K562 (cell line): Measurements from ENCODE around the gene SUCO. TPM values are rescaled to one million over a fixed set of nuclear protein-coding genes. Genes with fewer than 3 reads are reported as not detected.

Experiments
- ASH1L ChIP-seq: fragments of 450-650 bp; IDR thresholded peaks from 2 replicates; pipeline ENCODE4 v1.6.1; 2018; ENCODE audit warnings: borderline replicate concordance, mild to moderate bottlenecking, low read depth; ENCODE audit not compliant: partially characterized antibody
- BCOR ChIP-seq: fragments of 450-650 bp; IDR thresholded peaks from 2 replicates; pipeline ENCODE4 v1.6.1; 2016
- BRD9 ChIP-seq: fragments of 450-650 bp; IDR thresholded peaks from 2 replicates; pipeline ENCODE4 v1.6.1; 2018; ENCODE audit warnings: low read depth; ENCODE audit not compliant: partially characterized antibody
- CBX1 ChIP-seq: sonication (generic); IDR thresholded peaks from 2 replicates; pipeline ENCODE4 v1.6.1; 2016; ENCODE audit warnings: antibody characterized with exemption, low read depth, mild to moderate bottlenecking
- CGGBP1 ChIP-seq: fragments of 250-450 bp; sonication (Bioruptor Pico); IDR thresholded peaks from 2 replicates; pipeline ENCODE4 v1.9.0; 2021; ENCODE audit warnings: mild to moderate bottlenecking
- CREB1 ChIP-seq, 2 experiments: sonication (generic) in 1 of 2; formaldehyde crosslinking in 1 of 2; IDR thresholded peaks; 2 replicates each; pipeline versions ENCODE4 v1.6.1 to v1.8.0; 2012 to 2022; ENCODE audit warnings: inconsistent platforms in 1 of 2, mild to moderate bottlenecking in 1 of 2, missing genetic modification reagents in 1 of 2, moderate library complexity in 1 of 2
- DMBX1 ChIP-seq: fragments of 250-450 bp; sonication (Bioruptor Pico); IDR thresholded peaks from 2 replicates; pipeline ENCODE4 v1.8.0; 2022; ENCODE audit warnings: inconsistent platforms, mild to moderate bottlenecking, moderate library complexity, borderline replicate concordance
- ETV6 ChIP-seq, 3 experiments: fragments of 150-350 bp in 1 of 3; sonication (generic) in 1 of 3; formaldehyde crosslinking in 1 of 3; IDR thresholded peaks; 2 replicates each; pipeline versions ENCODE4 v1.6.1 to v1.8.0; 2014 to 2022; ENCODE audit warnings: borderline replicate concordance in 2 of 3, low read depth in 2 of 3, antibody characterized with exemption in 1 of 3, low read length in 1 of 3, mild to moderate bottlenecking in 1 of 3, missing genetic modification reagents in 1 of 3
- HMG20A ChIP-seq: fragments of 450-650 bp; formaldehyde crosslinking; conservative IDR thresholded peaks from 2 replicates; pipeline ENCODE4 v1.4.0; 2020; ENCODE audit warnings: mild to moderate bottlenecking, mixed read lengths
- HMGXB4 ChIP-seq: sonication (generic); formaldehyde crosslinking; IDR thresholded peaks from 2 replicates; pipeline ENCODE4 v1.8.1; 2023; ENCODE audit warnings: mild to moderate bottlenecking, missing genetic modification reagents
- ILF3 ChIP-seq: fragments of 450-650 bp; IDR thresholded peaks from 2 replicates; pipeline ENCODE4 v1.6.1; 2018; ENCODE audit warnings: antibody characterized with exemption, mild to moderate bottlenecking, moderate library complexity, borderline replicate concordance
- KDM2B ChIP-seq: fragments of 250-450 bp; sonication (Bioruptor Pico); IDR thresholded peaks from 2 replicates; pipeline ENCODE4 v1.8.0; 2021; ENCODE audit warnings: mild to moderate bottlenecking, moderate library complexity
- MTA3 ChIP-seq: fragments of 450-650 bp; formaldehyde crosslinking; IDR thresholded peaks from 2 replicates; pipeline ENCODE4 v1.6.1; 2017; ENCODE audit warnings: mild to moderate bottlenecking, borderline replicate concordance
- MXD1 ChIP-seq: fragments of 250-450 bp; sonication (Bioruptor Pico); IDR thresholded peaks from 2 replicates; pipeline ENCODE4 v1.8.0; 2021; ENCODE audit warnings: borderline replicate concordance, mild to moderate bottlenecking, moderate library complexity; ENCODE audit not compliant: poor library complexity, severe bottlenecking
- PPARD ChIP-seq: fragments of 250-450 bp; sonication (Bioruptor Pico); IDR thresholded peaks from 2 replicates; pipeline ENCODE4 v1.8.0; 2022; ENCODE audit warnings: inconsistent platforms, mild to moderate bottlenecking, moderate library complexity
- RBM17 ChIP-seq: fragments of 200-400 bp; formaldehyde crosslinking; IDR thresholded peaks from 2 replicates; pipeline ENCODE4 v1.6.1; 2017; ENCODE audit warnings: low read depth, mild to moderate bottlenecking, low read length, borderline replicate concordance
- SMARCB1 ChIP-seq: IDR thresholded peaks from 2 replicates; pipeline ENCODE4 v1.6.1; 2011; ENCODE audit warnings: improper control_type of control experiment, low read depth; ENCODE audit not compliant: insufficient read length
- SMC3 ChIP-seq: conservative IDR thresholded peaks from 2 replicates; pipeline ENCODE4 v1.6.1; 2011; ENCODE audit warnings: low read depth, low read length, improper control_type of control experiment; ENCODE audit not compliant: insufficient read depth
- SOX6 ChIP-seq: fragments of 450-650 bp; IDR thresholded peaks from 2 replicates; pipeline ENCODE4 v1.6.1; 2014; ENCODE audit warnings: mild to moderate bottlenecking
- SRSF1 ChIP-seq: fragments of 200-400 bp; formaldehyde crosslinking; IDR thresholded peaks from 2 replicates; pipeline ENCODE4 v1.6.1; 2017; ENCODE audit warnings: mild to moderate bottlenecking, low read depth, low read length, moderate library complexity
- TCF3 ChIP-seq: sonication (generic); formaldehyde crosslinking; IDR thresholded peaks from 2 replicates; pipeline ENCODE4 v1.4.0; 2020; ENCODE audit warnings: mild to moderate bottlenecking, missing genetic modification reagents
- ZC3H8 ChIP-seq: fragments of 450-650 bp; IDR thresholded peaks from 2 replicates; pipeline ENCODE4 v1.6.1; 2017
- ZNF398 ChIP-seq: fragments of 250-450 bp; sonication (Bioruptor Pico); IDR thresholded peaks from 2 replicates; pipeline ENCODE4 v1.8.0; 2021; ENCODE audit warnings: moderate library complexity, mild to moderate bottlenecking, inconsistent platforms
- ZNF583 ChIP-seq: fragments of 250-450 bp; sonication (Bioruptor Pico); IDR thresholded peaks from 2 replicates; pipeline ENCODE4 v1.4.0; 2020
- polyA plus RNA-seq, 8 experiments: library from polyadenylated mRNA; depleted of rRNA in 4 of 8; stranded (reverse) in 5 of 8; unstranded in 3 of 8; fragments of >200 nt; fragmentation: Nextera tagmentation in 2 of 8; fragmentation: Illumina TruSeq in 1 of 8; extraction: Ambion mirVana in 2 of 8; extraction: Trizol in 1 of 8; gene quantifications; 2 replicates each; pipeline versions ENCODE4 v1.2.1 to v1.2.3, GENCODE V29; 2011 to 2014; ENCODE audit warnings: inconsistent platforms in 1 of 8, missing spikeins in 1 of 8
- total RNA-seq, 7 experiments: library from RNA; depleted of rRNA in 6 of 7; stranded (reverse); fragments of >200 nt in 6 of 7; fragmentation: Illumina TruSeq in 2 of 7; extraction: Trizol in 2 of 7; gene quantifications; 2 replicates each; pipeline versions ENCODE4 v1.2.1 to v1.2.3, GENCODE V29; 2011 to 2021; ENCODE audit warnings: low replicate concordance in 1 of 7

The SUCO gene
- total and polyA plus RNA-seq, 9 of the 15 experiments (the other 6 are each of a cell fraction or from before 2014, with no cell fraction given), result 2.5 to 20.6 (median 14.3) TPM

GRCh38 chr1:172581779-172582178 lies 48.8 kb downstream of the SUCO start (continued):
- no peak for TF ChIP-seq ZNF398 (CRISPR knock-in tag)
- no peak for TF ChIP-seq SMARCB1
- peak; percentile 48; the same call in 1 of the 2 replicates for TF ChIP-seq TCF3 (CRISPR knock-in tag)
- TF ChIP-seq ETV6 (IDR thresholded peaks at IDR 0.05; ENCODE audit: borderline replicate concordance in 1 of 2, low read depth in 2 of 2, low read length in 1 of 2), result no peak
- TF ChIP-seq ETV6 (CRISPR knock-in tag; IDR thresholded peaks at IDR 0.05; ENCODE audit: borderline replicate concordance), result no peak
- TF ChIP-seq ASH1L, result no peak
- TF ChIP-seq BRD9, result no peak
- TF ChIP-seq HMGXB4 (CRISPR knock-in tag), result no peak
- TF ChIP-seq SMC3, result no peak
- TF ChIP-seq MXD1 (CRISPR knock-in tag), result no peak
- TF ChIP-seq HMG20A (CRISPR knock-in tag), result no peak
- no peak for TF ChIP-seq CREB1 (IDR thresholded peaks at IDR 0.05)
- TF ChIP-seq CREB1 (CRISPR knock-in tag; IDR thresholded peaks at IDR 0.05), result no peak
- TF ChIP-seq SOX6, result peak; percentile 15; the same call in 1 of the 2 replicates
- TF ChIP-seq BCOR, result no peak
- no peak for TF ChIP-seq SRSF1
- TF ChIP-seq DMBX1 (CRISPR knock-in tag), result no peak
- no peak for TF ChIP-seq ZC3H8
- no peak for TF ChIP-seq ILF3
- TF ChIP-seq KDM2B (CRISPR knock-in tag), result no peak
- TF ChIP-seq CBX1, result no peak
- no peak for TF ChIP-seq CGGBP1 (CRISPR knock-in tag)
- no peak for TF ChIP-seq MTA3
- TF ChIP-seq RBM17, result no peak
- TF ChIP-seq PPARD (CRISPR knock-in tag), result no peak
- TF ChIP-seq ZNF583 (CRISPR knock-in tag), result no peak
